ENCODE results near the gene CLPTM1. TPM values are rescaled to one million over a fixed set of nuclear protein-coding genes. Genes with fewer than 3 reads are reported as not detected.
"Not testable (repeated sequence)": the region's sequence is repeated elsewhere in the genome, so short reads cannot be mapped to it uniquely, and the experiment has no call there.

CLPTM1 gene
- total RNA-seq, 1 donor from 2014 or later, result 58.0 TPM

GRCh38 chr19:44925114-44925891 lies 29.9 kb upstream of the CLPTM1 start:
- no peak for DNase-seq (ENCODE audit: low read depth)
- no peak for TF ChIP-seq CTCF (IDR thresholded peaks at IDR 0.05; ENCODE audit: insufficient read depth, low read length, poor library complexity, severe bottlenecking)
- Histone ChIP-seq H3K36me3 (ENCODE audit: control insufficient read depth, insufficient read depth, low read length) (no peaks in the 10 kb centered on the region), H3K4me3 (ENCODE audit: low read depth, low read length) (no peak overlapping the region), H3K27me3 (ENCODE audit: control insufficient read depth, insufficient read depth, low read length) (peaks cover 9% of the 10 kb centered on the region)

- not testable (repeated sequence) for H3K4me3 ChIP-seq (ENCODE audit: low read depth, low read length); H3K36me3 ChIP-seq (ENCODE audit: control insufficient read depth, insufficient read depth, low read length); H3K27me3 ChIP-seq (ENCODE audit: control insufficient read depth, insufficient read depth, low read length); DNase-seq (ENCODE audit: low read depth)
These were observed 28.7 kb upstream of the CLPTM1 start for GRCh38 chr19:44926245-44927077.

- H3K27me3 ChIP-seq (ENCODE audit: control insufficient read depth, insufficient read depth, low read length), result peaks cover 9% of the 10 kb centered on the region
- no peak for DNase-seq (ENCODE audit: low read depth)
- H3K36me3 ChIP-seq (ENCODE audit: control insufficient read depth, insufficient read depth, low read length), result no peaks in the 10 kb centered on the region
- no peak for TF ChIP-seq CTCF (IDR thresholded peaks at IDR 0.05; ENCODE audit: insufficient read depth, low read length, poor library complexity, severe bottlenecking)
- no peak overlapping the region for H3K4me3 ChIP-seq (ENCODE audit: low read depth, low read length)
These were observed 27.4 kb upstream of the CLPTM1 start for GRCh38 chr19:44927746-44928145.

GRCh38 chr19:44930088-44930487 lies 25.1 kb upstream of the CLPTM1 start:
- DNase-seq (ENCODE audit: low read depth), result no peak
- TF ChIP-seq CTCF (IDR thresholded peaks at IDR 0.05; ENCODE audit: insufficient read depth, low read length, poor library complexity, severe bottlenecking), result no peak
- Histone ChIP-seq H3K27me3 (ENCODE audit: control insufficient read depth, insufficient read depth, low read length) (peaks cover 3% of the 10 kb centered on the region), H3K36me3 (ENCODE audit: control insufficient read depth, insufficient read depth, low read length) (no peaks in the 10 kb centered on the region), H3K4me3 (ENCODE audit: low read depth, low read length) (no peak overlapping the region)

- Histone ChIP-seq H3K4me3 (ENCODE audit: low read depth, low read length) (no peak overlapping the region), H3K36me3 (ENCODE audit: control insufficient read depth, insufficient read depth, low read length) (no peaks in the 10 kb centered on the region), H3K27me3 (ENCODE audit: control insufficient read depth, insufficient read depth, low read length) (peaks cover 3% of the 10 kb centered on the region)
- DNase-seq (ENCODE audit: low read depth), result no peak
- TF ChIP-seq CTCF (IDR thresholded peaks at IDR 0.05; ENCODE audit: insufficient read depth, low read length, poor library complexity, severe bottlenecking), result no peak
These were observed 23.6 kb upstream of the CLPTM1 start for GRCh38 chr19:44931541-44931940.

- no peak for TF ChIP-seq CTCF (IDR thresholded peaks at IDR 0.05; ENCODE audit: insufficient read depth, low read length, poor library complexity, severe bottlenecking)
- Histone ChIP-seq H3K4me3 (ENCODE audit: low read depth, low read length) (no peak overlapping the region), H3K36me3 (ENCODE audit: control insufficient read depth, insufficient read depth, low read length) (no peaks in the 10 kb centered on the region), H3K27me3 (ENCODE audit: control insufficient read depth, insufficient read depth, low read length) (peaks cover 3% of the 10 kb centered on the region)
- no peak for DNase-seq (ENCODE audit: low read depth)
These were observed 15.5 kb upstream of the CLPTM1 start for GRCh38 chr19:44939668-44940067.

Measured in kidney epithelial cell (primary cell).